HEK293T (cell line): ENCODE data around the gene CTH.
"Not testable (repeated sequence)": the region's sequence is repeated elsewhere in the genome, so short reads cannot be mapped to it uniquely, and the experiment has no call there.

Experiments
- ARNT ChIP-seq: fragments of 450-650 bp; IDR thresholded peaks from 2 replicates; pipeline ENCODE4 v1.6.1; 2017; ENCODE audit warnings: mild to moderate bottlenecking
- BHLHE40 ChIP-seq: fragments of 450-650 bp; IDR thresholded peaks from 2 replicates; pipeline ENCODE4 v1.6.1; 2016; ENCODE audit warnings: mild to moderate bottlenecking, moderate library complexity, borderline replicate concordance
- ELF4 ChIP-seq: fragments of 450-650 bp; IDR thresholded peaks from 2 replicates; pipeline ENCODE4 v1.6.1; 2017; ENCODE audit warnings: antibody characterized with exemption
- FOXM1 ChIP-seq: fragments of 450-650 bp; IDR thresholded peaks from 2 replicates; pipeline ENCODE4 v1.6.1; 2017; ENCODE audit warnings: mild to moderate bottlenecking, borderline replicate concordance
- NFRKB ChIP-seq: fragments of 450-650 bp; IDR thresholded peaks from 2 replicates; pipeline ENCODE4 v1.6.1; 2016; ENCODE audit warnings: mild to moderate bottlenecking, moderate library complexity
- SP1 ChIP-seq: fragments of 450-650 bp; IDR thresholded peaks from 2 replicates; pipeline ENCODE4 v1.6.1; 2017
- SUZ12 ChIP-seq: fragments of 450-650 bp; IDR thresholded peaks from 2 replicates; pipeline ENCODE4 v1.6.1; 2016; ENCODE audit warnings: mild to moderate bottlenecking
- TARDBP ChIP-seq: fragments of 450-650 bp; IDR thresholded peaks from 2 replicates; pipeline ENCODE4 v1.6.1; 2016
- ZNF384 ChIP-seq: fragments of 450-650 bp; IDR thresholded peaks from 2 replicates; pipeline ENCODE4 v1.6.1; 2016

- not testable (repeated sequence) for TF ChIP-seq NFRKB, SUZ12, TARDBP, SP1, ARNT, BHLHE40, FOXM1, ELF4, ZNF384
Measured at GRCh38 chr1:70469184-70469583, 58.1 kb downstream of the CTH start.
